Uterus (tissue), 4 donors: ENCODE results near the gene SMIM1. TPM values are rescaled to one million over a fixed set of nuclear protein-coding genes. Genes with fewer than 3 reads are reported as not detected.

Experiments used
- DNase-seq, 2 donors: peaks; one replicate each; pipeline ENCODE4 v3.0.0-alpha.2; 2019 to 2020
- H3K27ac ChIP-seq, 2 donors: fragments of 200-600 bp; sonication (generic); 1 replicate in 1 of 2; 2 replicates in 1 of 2; pipeline ENCODE4 v1.5.1; 2016 to 2018
- H3K27me3 ChIP-seq, 2 donors: fragments of 200-600 bp; sonication (generic); one replicate each; pipeline ENCODE4 v1.5.1; 2018 to 2019; ENCODE audit warnings: control low read depth in 1 of 2
- H3K36me3 ChIP-seq, 2 donors: fragments of 200-600 bp; sonication (generic); one replicate each; pipeline ENCODE4 v1.5.1; 2019; ENCODE audit warnings: control low read depth in 1 of 2
- H3K4me1 ChIP-seq, 2 donors: fragments of 200-600 bp; sonication (generic); one replicate each; pipeline ENCODE4 v1.5.1; 2018 to 2019; ENCODE audit warnings: control low read depth in 1 of 2
- H3K4me3 ChIP-seq, 2 donors: fragments of 200-600 bp; sonication (generic); 1 replicate in 1 of 2; 2 replicates in 1 of 2; pipeline ENCODE4 v1.5.1; 2018 to 2019; ENCODE audit warnings: mild to moderate bottlenecking in 1 of 2
- H3K9me3 ChIP-seq, 2 donors: fragments of 200-600 bp; sonication (generic); one replicate each; pipeline ENCODE4 v1.5.1; 2019; ENCODE audit warnings: control low read depth in 1 of 2
- CTCF ChIP-seq, 4 experiments: fragments of 200-600 bp in 2 of 4; fragments of 450-650 bp in 2 of 4; sonication (generic) in 2 of 4; IDR thresholded peaks; one replicate each; pipeline ENCODE4 v1.5.1; 2016 to 2019; ENCODE audit warnings: antibody characterized with exemption in 4 of 4, mild to moderate bottlenecking in 2 of 4, moderate library complexity in 1 of 4
- POLR2A ChIP-seq, 2 donors: fragments of 450-650 bp; IDR thresholded peaks; one replicate each; pipeline ENCODE4 v1.6.1; 2016; ENCODE audit warnings: antibody characterized with exemption in 2 of 2, mild to moderate bottlenecking in 1 of 2, moderate library complexity in 1 of 2
- intact Hi-C: fragments of 100-400 bp; cut with DNase I; formaldehyde crosslinking; loops from one replicate; pipeline ENCODE4 v1.15.1; 2023; ENCODE audit warnings: low total_unique reads
- total RNA-seq, 4 donors: library from RNA; depleted of rRNA in 3 of 4; stranded (reverse); fragments of >200 nt in 3 of 4; gene quantifications; one replicate each; pipeline versions ENCODE4 v1.1.0 to v1.2.4, GENCODE V29; 2014 to 2023
- donor health status: DM: yes; HTN: yes; CAD: no.

Gene SMIM1
- total RNA-seq, 4 donors from 2014 or later: 4.4 to 15.4 TPM; not detected in 2

- DNase-seq: no peak
- H3K9me3 ChIP-seq: no peaks in the 10 kb centered on the region
- no peak overlapping the region for H3K4me3 ChIP-seq
- no peak overlapping the region for H3K27ac ChIP-seq
- TF ChIP-seq POLR2A (IDR thresholded peaks at IDR 0.05) (no peak), CTCF (IDR thresholded peaks at IDR 0.05) (no peak)
- intact Hi-C loops: no loop called here
- no peaks in the 10 kb centered on the region for H3K36me3 ChIP-seq
- H3K27me3 ChIP-seq: no peaks in the 10 kb centered on the region
- no peaks in the 10 kb centered on the region for H3K4me1 ChIP-seq
Observed at GRCh38 chr1:3816331-3817137, 44.0 kb downstream of the SMIM1 start.

GRCh38 chr1:3817138-3817740 is 44.7 kb downstream of the SMIM1 start:
- Histone ChIP-seq H3K36me3 (no peaks in the 10 kb centered on the region), H3K4me1 (no peaks in the 10 kb centered on the region), H3K4me3 (no peak overlapping the region), H3K27ac (no peak overlapping the region), H3K27me3 (no peaks in the 10 kb centered on the region), H3K9me3 (no peaks in the 10 kb centered on the region)
- DNase-seq: no peak
- intact Hi-C loops: no loop called here
- TF ChIP-seq CTCF (IDR thresholded peaks at IDR 0.05) (no peak), POLR2A (IDR thresholded peaks at IDR 0.05) (no peak)

GRCh38 chr1:3817821-3818597 is 45.5 kb downstream of the SMIM1 start:
- Histone ChIP-seq H3K27me3 (no peaks in the 10 kb centered on the region), H3K36me3 (no peaks in the 10 kb centered on the region), H3K27ac (no peak overlapping the region), H3K9me3 (no peaks in the 10 kb centered on the region), H3K4me1 (no peaks in the 10 kb centered on the region), H3K4me3 (no peak overlapping the region)
- DNase-seq: no peak
- intact Hi-C loops: no loop called here
- TF ChIP-seq POLR2A (IDR thresholded peaks at IDR 0.05) (no peak), CTCF (IDR thresholded peaks at IDR 0.05) (no peak)

GRCh38 chr1:3819771-3820200 is 47.2 kb downstream of the SMIM1 start:
- Histone ChIP-seq H3K4me3 (no peak overlapping the region), H3K36me3 (no peaks in the 10 kb centered on the region), H3K27ac (no peak overlapping the region), H3K4me1 (no peaks in the 10 kb centered on the region), H3K9me3 (no peaks in the 10 kb centered on the region), H3K27me3 (no peaks in the 10 kb centered on the region)
- TF ChIP-seq CTCF (IDR thresholded peaks at IDR 0.05) (no peak), POLR2A (IDR thresholded peaks at IDR 0.05) (no peak)
- intact Hi-C loops: no loop called here
- DNase-seq: no peak

- Histone ChIP-seq H3K27me3 (no peaks in the 10 kb centered on the region), H3K4me3 (no peak overlapping the region), H3K9me3 (no peaks in the 10 kb centered on the region), H3K36me3 (no peaks in the 10 kb centered on the region), H3K4me1 (no peaks in the 10 kb centered on the region), H3K27ac (no peak overlapping the region)
- TF ChIP-seq CTCF (IDR thresholded peaks at IDR 0.05) (no peak), POLR2A (IDR thresholded peaks at IDR 0.05) (no peak)
- intact Hi-C loops: no loop called here
- DNase-seq: no peak
Observed at GRCh38 chr1:3820316-3820715, 47.8 kb downstream of the SMIM1 start.
